Muscle of leg (tissue), 11 donors: ENCODE results near the gene RYK. TPM values are rescaled to one million over a fixed set of nuclear protein-coding genes. Genes with fewer than 3 reads are reported as not detected.
"Not testable (repeated sequence)": the region's sequence is repeated elsewhere in the genome, so short reads cannot be mapped to it uniquely, and the experiment has no call there.

Experiments
- DNase-seq: peaks from one replicate; pipeline ENCODE4 v3.0.0; 2013
- H3K27ac ChIP-seq: one replicate; pipeline ENCODE4 v1.5.1; 2013; ENCODE audit warnings: mild to moderate bottlenecking, low read length, control low read depth
- H3K27me3 ChIP-seq: one replicate; pipeline ENCODE4 v1.6.1; 2013; ENCODE audit warnings: low read length; ENCODE audit not compliant: control insufficient read depth, insufficient read depth
- H3K36me3 ChIP-seq: one replicate; pipeline ENCODE4 v1.6.1; 2013; ENCODE audit warnings: low read length; ENCODE audit not compliant: control insufficient read depth, insufficient read depth
- H3K4me1 ChIP-seq: one replicate; pipeline ENCODE4 v1.6.1; 2013; ENCODE audit warnings: low read length; ENCODE audit not compliant: control insufficient read depth, insufficient read depth
- H3K4me3 ChIP-seq: one replicate; pipeline ENCODE4 v1.5.1; 2013; ENCODE audit warnings: low read length, control low read depth
- H3K9me3 ChIP-seq: replicated peaks from 2 replicates; pipeline ENCODE4 v1.6.1; 2013; ENCODE audit warnings: low read depth, low read length; ENCODE audit not compliant: control insufficient read depth
- WGBS: methylation state at CpG from one replicate; pipeline ENCODE4 v1.1.5; 2013; ENCODE audit warnings: missing lambda C conversion rate; ENCODE audit not compliant: insufficient coverage; 5-methylcytosine and 5-hydroxymethylcytosine counted together
- polyA plus RNA-seq, 8 donors: library from polyadenylated mRNA; unstranded; fragments of 120-200 nt; gene quantifications; one replicate each; pipeline versions ENCODE4 v1.2.1 to v1.2.3, GENCODE V29; 2013; ENCODE audit warnings: inconsistent platforms in 1 of 8, low replicate concordance in 1 of 8; ENCODE audit not compliant: insufficient read length in 8 of 8, insufficient read depth in 1 of 8
- total RNA-seq: library from RNA; stranded (reverse); fragments of 120-200 nt; gene quantifications from one replicate; pipeline ENCODE4 v1.2.4, GENCODE V29; 2013

The RYK gene
- total and polyA plus RNA-seq, 9 donors, result 50.7 to 71.3 (median 59.1) TPM

- H3K4me1 ChIP-seq, result no peaks in the 10 kb centered on the region
- no peak for DNase-seq
- no peak overlapping the region for H3K27ac ChIP-seq
- no peaks in the 10 kb centered on the region for H3K36me3 ChIP-seq
- no peaks in the 10 kb centered on the region for H3K27me3 ChIP-seq
- H3K4me3 ChIP-seq, result no peak overlapping the region
- H3K9me3 ChIP-seq, result no peaks in the 10 kb centered on the region
- 100% methylated on average over 1 of the region's 6 CpGs for WGBS
Measured at GRCh38 chr3:134228035-134228434, 22.6 kb downstream of the RYK start.

- H3K4me1 ChIP-seq, H3K27ac ChIP-seq, DNase-seq, H3K36me3 ChIP-seq, H3K9me3 ChIP-seq, H3K4me3 ChIP-seq, H3K27me3 ChIP-seq: not testable (repeated sequence)
- WGBS, result no CpG with 5 or more reads among the region's 1 CpG
Measured at GRCh38 chr3:134224796-134225156, 25.9 kb downstream of the RYK start.

- no peak for DNase-seq
- WGBS, result 100% methylated on average over 1 of the region's 2 CpGs
- H3K4me3 ChIP-seq, result no peak overlapping the region
Measured at GRCh38 chr3:134222835-134223234, 27.8 kb downstream of the RYK start.

GRCh38 chr3:134216851-134217250 lies 33.8 kb downstream of the RYK start:
- Histone ChIP-seq H3K9me3 (no peaks in the 10 kb centered on the region), H3K4me1 (peaks cover 3% of the 10 kb centered on the region), H3K36me3 (peaks cover 3% of the 10 kb centered on the region), H3K27ac (no peak overlapping the region), H3K4me3 (no peak overlapping the region), H3K27me3 (no peaks in the 10 kb centered on the region)
- 90% methylated on average over 2 of the region's 4 CpGs for WGBS
- no peak for DNase-seq

More at GRCh38 chr3:134222835-134223234, 27.8 kb downstream of the RYK start:
- H3K27me3 ChIP-seq, result no peaks in the 10 kb centered on the region
- no peak overlapping the region for H3K27ac ChIP-seq
- H3K4me1 ChIP-seq, result no peaks in the 10 kb centered on the region
- no peaks in the 10 kb centered on the region for H3K9me3 ChIP-seq
- H3K36me3 ChIP-seq, result peaks cover 7% of the 10 kb centered on the region

GRCh38 chr3:134216191-134216764 lies 34.4 kb downstream of the RYK start:
- H3K4me3 ChIP-seq, result no peak overlapping the region
- peaks cover 3% of the 10 kb centered on the region for H3K4me1 ChIP-seq
- DNase-seq, result peak; percentile 19
- peaks cover 2% of the 10 kb centered on the region for H3K36me3 ChIP-seq
- WGBS, result 91% methylated on average over 4 of the region's 10 CpGs
- no peaks in the 10 kb centered on the region for H3K27me3 ChIP-seq
- no peaks in the 10 kb centered on the region for H3K9me3 ChIP-seq
- H3K27ac ChIP-seq, result no peak overlapping the region

- Histone ChIP-seq H3K9me3 (no peaks in the 10 kb centered on the region), H3K36me3 (peaks cover 8% of the 10 kb centered on the region), H3K27ac (no peak overlapping the region), H3K27me3 (no peaks in the 10 kb centered on the region), H3K4me3 (no peak overlapping the region), H3K4me1 (peaks cover 3% of the 10 kb centered on the region)
- 88% methylated on average over 2 of the region's 2 CpGs for WGBS
- no peak for DNase-seq
Measured at GRCh38 chr3:134214239-134214638, 36.4 kb downstream of the RYK start.

- DNase-seq, result peak; percentile 80
- 0% methylated on average over 1 of the region's 3 CpGs for WGBS
- H3K27me3 ChIP-seq, result no peaks in the 10 kb centered on the region
- H3K36me3 ChIP-seq, result peaks cover 14% of the 10 kb centered on the region
- H3K27ac ChIP-seq, result no peak overlapping the region
- peaks cover 3% of the 10 kb centered on the region for H3K4me1 ChIP-seq
- H3K9me3 ChIP-seq, result no peaks in the 10 kb centered on the region
- no peak overlapping the region for H3K4me3 ChIP-seq
Measured at GRCh38 chr3:134212967-134213665, 37.5 kb downstream of the RYK start.

- Histone ChIP-seq H3K27ac (no peak overlapping the region), H3K27me3 (no peaks in the 10 kb centered on the region), H3K4me3 (no peak overlapping the region), H3K9me3 (no peaks in the 10 kb centered on the region), H3K4me1 (peaks cover 3% of the 10 kb centered on the region), H3K36me3 (peaks cover 14% of the 10 kb centered on the region)
- no CpG with 5 or more reads among the region's 2 CpGs for WGBS
- peak; percentile 51 for DNase-seq
Measured at GRCh38 chr3:134211797-134212196, 38.9 kb downstream of the RYK start.

GRCh38 chr3:134205451-134205850 lies 45.2 kb downstream of the RYK start:
- DNase-seq, result no peak
- Histone ChIP-seq H3K9me3 (no peaks in the 10 kb centered on the region), H3K27ac (no peak overlapping the region), H3K27me3 (no peaks in the 10 kb centered on the region), H3K4me1 (no peaks in the 10 kb centered on the region), H3K36me3 (peaks cover 24% of the 10 kb centered on the region), H3K4me3 (no peak overlapping the region)
- 81% methylated on average over 2 of the region's 4 CpGs for WGBS

GRCh38 chr3:134201201-134202130 lies 49.2 kb downstream of the RYK start:
- peaks cover 4% of the 10 kb centered on the region for H3K4me1 ChIP-seq
- H3K4me3 ChIP-seq, result no peak overlapping the region
- peaks cover 25% of the 10 kb centered on the region for H3K36me3 ChIP-seq
- no peaks in the 10 kb centered on the region for H3K9me3 ChIP-seq
- DNase-seq, result no peak
- WGBS, result 92% methylated on average over 4 of the region's 8 CpGs
- H3K27me3 ChIP-seq, result no peaks in the 10 kb centered on the region
- no peak overlapping the region for H3K27ac ChIP-seq
